ENCODE data around the gene KIAA2012. TPM values are rescaled to one million over a fixed set of nuclear protein-coding genes. Genes with fewer than 3 reads are reported as not detected.
A peak's percentile ranks its signal among the peaks of the same experiment; 100 is the strongest.
"Not testable (repeated sequence)": the region's sequence is repeated elsewhere in the genome, so short reads cannot be mapped to it uniquely, and the experiment has no call there.

Gene KIAA2012
- polyA plus RNA-seq, 10 donors = 0.08 to 0.92 (median 0.17) TPM

- DNase-seq = no peak
Measured at GRCh38 chr2:202114795-202115194, 41.7 kb downstream of the KIAA2012 start.

- DNase-seq = peak; percentile 52 to 77 (median 77)
Measured at GRCh38 chr2:202115479-202115971, 42.5 kb downstream of the KIAA2012 start.

- DNase-seq = no peak
Measured at GRCh38 chr2:202116691-202117090, 43.6 kb downstream of the KIAA2012 start.

- DNase-seq = no peak
Measured at GRCh38 chr2:202118168-202118567, 45.1 kb downstream of the KIAA2012 start.

GRCh38 chr2:202120828-202121227, 47.8 kb downstream of the KIAA2012 start:
- DNase-seq = no peak

GRCh38 chr2:202121532-202122162, 48.6 kb downstream of the KIAA2012 start:
- DNase-seq = no peak

- DNase-seq = no peak
Measured at GRCh38 chr2:202122163-202122540, 49.1 kb downstream of the KIAA2012 start.

- DNase-seq = no peak
Measured at GRCh38 chr2:202122980-202123720, 50.1 kb downstream of the KIAA2012 start.

- DNase-seq = no peak
Measured at GRCh38 chr2:202124286-202124685, 51.2 kb downstream of the KIAA2012 start.

- no peak for DNase-seq
Measured at GRCh38 chr2:202127687-202128331, 54.8 kb downstream of the KIAA2012 start.

- no peak for DNase-seq
Measured at GRCh38 chr2:202129841-202130240, 56.8 kb downstream of the KIAA2012 start.

- DNase-seq = no peak
Measured at GRCh38 chr2:202133200-202133908, 60.3 kb downstream of the KIAA2012 start.

- no peak for DNase-seq
Measured at GRCh38 chr2:202133909-202134265, 60.8 kb downstream of the KIAA2012 start.

- peak; percentile 92 to 98 (median 96) for DNase-seq
Measured at GRCh38 chr2:202135091-202135874, 62.2 kb downstream of the KIAA2012 start.

- DNase-seq = not testable (repeated sequence)
Measured at GRCh38 chr2:202136039-202136438, 63.0 kb downstream of the KIAA2012 start.

GRCh38 chr2:202136526-202136925, 63.5 kb downstream of the KIAA2012 start:
- no peak for DNase-seq

GRCh38 chr2:202140522-202141252, 67.6 kb downstream of the KIAA2012 start:
- DNase-seq = no peak

GRCh38 chr2:202141329-202141947, 68.4 kb downstream of the KIAA2012 start:
- no peak for DNase-seq

- DNase-seq = no peak
Measured at GRCh38 chr2:202142540-202142939, 69.5 kb downstream of the KIAA2012 start.

GRCh38 chr2:202147775-202148174, 74.7 kb downstream of the KIAA2012 start:
- peak in 2 of 3 donors; percentile 30 to 69 for DNase-seq

All from muscle of back (tissue), 11 donors.